SK-N-SH (cell line): ENCODE data around the gene UPK1A. TPM values are rescaled to one million over a fixed set of nuclear protein-coding genes. Genes with fewer than 3 reads are reported as not detected.
A peak's percentile ranks its signal among the peaks of the same experiment; 100 is the strongest.

Experiments
- CTCF ChIA-PET: fragments of 300-600, 350-600 bp; formaldehyde crosslinking; extraction: SDS; loops from one replicate; lab custom pipeline; 2021; lab: Yijun Ruan, JAX
- POLR2A ChIA-PET: fragments of 350-600 bp; sonication (Branson Sonifier 250); formaldehyde crosslinking; extraction: SDS; loops from one replicate; lab custom pipeline; 2020; ENCODE audit warnings: antibody characterized with exemption, inconsistent platforms; lab: Yijun Ruan, JAX
- DNase-seq: peaks from one replicate; pipeline ENCODE4 v3.0.0; 2012
- H2AFZ ChIP-seq: fragments of 200-600 bp; sonication (generic); 2 replicates; pipeline ENCODE4 v1.8.1; 2016; ENCODE audit warnings: antibody characterized with exemption, mild to moderate bottlenecking, low read depth
- H3F3A ChIP-seq: fragments of 200-600 bp; sonication (generic); replicated peaks from 2 replicates; pipeline ENCODE3; 2016; ENCODE audit warnings: antibody characterized with exemption, mild to moderate bottlenecking; ENCODE audit not compliant: insufficient read depth
- H3K27ac ChIP-seq, 2 experiments: fragments of 200-500 bp in 1 of 2; fragments of 200-600 bp in 1 of 2; sonication (Bioruptor generic) in 1 of 2; sonication (generic), shearing (Covaris generic) in 1 of 2; 2 replicates each; pipeline versions ENCODE4 v1.5.1 to v1.6.1; 2014 to 2016; ENCODE audit warnings: low read depth in 2 of 2, inconsistent platforms in 1 of 2, low read length in 1 of 2, mild to moderate bottlenecking in 1 of 2, mixed read lengths in 1 of 2
- H3K27me3 ChIP-seq: fragments of 200-600 bp; sonication (generic), shearing (Covaris generic); 2 replicates; pipeline ENCODE4 v1.6.1; 2016; ENCODE audit warnings: mixed run types; ENCODE audit not compliant: insufficient read depth
- H3K36me3 ChIP-seq, 2 experiments: fragments of 200-500 bp in 1 of 2; fragments of 200-600 bp in 1 of 2; sonication (Bioruptor generic) in 1 of 2; sonication (generic) in 1 of 2; replicated peaks in 1 of 2; 2 replicates each; pipeline versions ENCODE3 to v1.5.1; 2014 to 2016; ENCODE audit warnings: low read length in 1 of 2, mild to moderate bottlenecking in 1 of 2; ENCODE audit not compliant: insufficient read depth in 2 of 2, control insufficient read depth in 1 of 2
- H3K4me1 ChIP-seq, 2 experiments: fragments of 200-500 bp in 1 of 2; fragments of 200-600 bp in 1 of 2; sonication (Bioruptor generic) in 1 of 2; sonication (generic), shearing (Covaris generic) in 1 of 2; 2 replicates each; pipeline versions ENCODE4 v1.5.1 to v1.6.1; 2014 to 2016; ENCODE audit warnings: low read depth in 1 of 2, low read length in 1 of 2, mixed run types in 1 of 2; ENCODE audit not compliant: insufficient read depth in 2 of 2, control insufficient read depth in 1 of 2
- H3K4me2 ChIP-seq: fragments of 200-600 bp; sonication (generic), shearing (Covaris generic); 2 replicates; pipeline ENCODE4 v1.6.1; 2017; ENCODE audit warnings: mixed run types
- H3K4me3 ChIP-seq, 2 experiments: fragments of 200-500 bp in 1 of 2; fragments of 200-600 bp in 1 of 2; sonication (Bioruptor generic) in 1 of 2; sonication (generic), shearing (Covaris generic) in 1 of 2; 2 replicates each; pipeline versions ENCODE4 v1.5.1 to v1.8.1; 2014 to 2016; ENCODE audit warnings: low read depth in 2 of 2, inconsistent platforms in 1 of 2, low read length in 1 of 2, mild to moderate bottlenecking in 1 of 2, mixed read lengths in 1 of 2, moderate library complexity in 1 of 2
- H3K79me2 ChIP-seq: fragments of 200-600 bp; sonication (generic); 2 replicates; pipeline ENCODE4 v1.8.1; 2017; ENCODE audit warnings: mild to moderate bottlenecking; ENCODE audit not compliant: insufficient read depth
- H3K9ac ChIP-seq: fragments of 200-600 bp; sonication (generic); 2 replicates; pipeline ENCODE4 v1.6.1; 2017; ENCODE audit warnings: mixed run types
- H3K9me2 ChIP-seq: fragments of 200-600 bp; sonication (generic); 2 replicates; pipeline ENCODE4 v1.6.1; 2017; ENCODE audit warnings: mixed run types
- H3K9me3 ChIP-seq: fragments of 200-600 bp; sonication (generic); 2 replicates; pipeline ENCODE4 v1.6.1; 2017; ENCODE audit warnings: mixed run types, mild to moderate bottlenecking, moderate library complexity
- H4K20me1 ChIP-seq: fragments of 200-600 bp; sonication (generic); 2 replicates; pipeline ENCODE4 v1.6.1; 2017; ENCODE audit warnings: mild to moderate bottlenecking, mixed run types; ENCODE audit not compliant: insufficient read depth
- CTCF ChIP-seq: fragments of 200-600 bp; sonication (generic); IDR thresholded peaks from 2 replicates; pipeline ENCODE4 v1.6.1; 2017; ENCODE audit warnings: antibody characterized with exemption, mild to moderate bottlenecking, moderate library complexity
- ELF1 ChIP-seq: IDR thresholded peaks from 2 replicates; pipeline ENCODE4 v1.4.0; 2012
- EP300 ChIP-seq, 2 experiments: IDR thresholded peaks; 2 replicates each; pipeline versions ENCODE4 v1.4.0 to v1.6.1; 2012; ENCODE audit warnings: borderline replicate concordance in 1 of 2, low read depth in 1 of 2, low read length in 1 of 2
- EZH2phosphoT487 ChIP-seq: fragments of 200-600 bp; sonication (generic); IDR thresholded peaks from 2 replicates; pipeline ENCODE4 v1.6.1; 2017; ENCODE audit warnings: low read depth, mixed run types, mild to moderate bottlenecking, antibody characterized with exemption, moderate library complexity, borderline replicate concordance
- FOSL2 ChIP-seq: IDR thresholded peaks from 2 replicates; pipeline ENCODE4 v1.4.0; 2012; ENCODE audit warnings: low read depth, mild to moderate bottlenecking, moderate library complexity, borderline replicate concordance
- FOXJ3 ChIP-seq: sonication (generic); formaldehyde crosslinking; IDR thresholded peaks from 2 replicates; pipeline ENCODE4 v1.5.1; 2020; ENCODE audit warnings: mild to moderate bottlenecking, missing genetic modification reagents
- FOXM1 ChIP-seq: IDR thresholded peaks from 2 replicates; pipeline ENCODE4 v1.4.0; 2012; ENCODE audit warnings: low read depth, mild to moderate bottlenecking
- GATA2 ChIP-seq: sonication (generic); formaldehyde crosslinking; IDR thresholded peaks from 2 replicates; pipeline ENCODE4 v1.5.0; 2020; ENCODE audit warnings: mild to moderate bottlenecking, missing genetic modification reagents
- MEF2A ChIP-seq: IDR thresholded peaks from 2 replicates; pipeline ENCODE4 v1.4.0; 2012; ENCODE audit warnings: low read depth, borderline replicate concordance
- NRF1 ChIP-seq: IDR thresholded peaks from 2 replicates; pipeline ENCODE4 v1.6.1; 2012; ENCODE audit warnings: low read depth, mild to moderate bottlenecking, low read length
- PBX3 ChIP-seq: IDR thresholded peaks from 2 replicates; pipeline ENCODE4; 2012
- RFX5 ChIP-seq: IDR thresholded peaks from 2 replicates; pipeline ENCODE4 v1.6.1; 2012; ENCODE audit warnings: mild to moderate bottlenecking, improper control_type of control experiment, low read length
- RXRA ChIP-seq: IDR thresholded peaks from 2 replicates; pipeline ENCODE4 v1.4.0; 2012; ENCODE audit warnings: low read depth, mild to moderate bottlenecking, borderline replicate concordance
- SMC3 ChIP-seq: IDR thresholded peaks from 2 replicates; pipeline ENCODE4 v1.6.1; 2012; ENCODE audit warnings: low read depth, low read length, improper control_type of control experiment
- TAF1 ChIP-seq: IDR thresholded peaks from 2 replicates; pipeline ENCODE4 v1.6.1; 2012; ENCODE audit warnings: low read depth, mild to moderate bottlenecking, low read length, moderate library complexity, borderline replicate concordance
- USF1 ChIP-seq: IDR thresholded peaks from 2 replicates; pipeline ENCODE4 v1.4.0; 2012; ENCODE audit warnings: low read depth, borderline replicate concordance
- USF2 ChIP-seq: fragments of 150-350 bp; IDR thresholded peaks from 2 replicates; pipeline ENCODE4 v1.6.1; 2017; ENCODE audit warnings: antibody characterized with exemption, low read length, low read depth, borderline replicate concordance
- WGBS: methylation state at CpG from one replicate; pipeline ENCODE4 v1.1.6; 2017; ENCODE audit warnings: low lambda C conversion rate; 5-methylcytosine and 5-hydroxymethylcytosine counted together
- polyA plus RNA-seq, 3 experiments: library from polyadenylated mRNA; depleted of rRNA; stranded (reverse); fragments of >200 nt; gene quantifications; 2 replicates each; pipeline ENCODE4 v1.2.3, GENCODE V29; 2012

UPK1A gene
- polyA plus RNA-seq, 1 of the 3 experiments (the other 2 are of a cell fraction): 0.16 TPM

- DNase-seq: peak; percentile 9
- H3K9me2 ChIP-seq: no peaks in the 10 kb centered on the region
- peaks cover 0 to 5% of the 10 kb centered on the region in 2 experiments for H3K36me3 ChIP-seq
- no peak overlapping the region for H2AFZ ChIP-seq
- no peaks in the 10 kb centered on the region for H3K9me3 ChIP-seq
- 93% methylated on average over 7 of the region's 7 CpGs for WGBS
- no peak overlapping the region for H3K4me3 ChIP-seq
- H3K27ac ChIP-seq: no peak overlapping the region
- no peaks in the 10 kb centered on the region for H3K27me3 ChIP-seq
- CTCF ChIA-PET: interaction anchor here (1.2 to 1.3 kb wide), 2 partner anchors 18 to 24 kb away, joined by 3 read pairs; no protein-coding TSS in a partner anchor
- no peaks in the 10 kb centered on the region for H4K20me1 ChIP-seq
- H3K4me2 ChIP-seq: no peak overlapping the region
- H3K79me2 ChIP-seq: peaks cover under 1% of the 10 kb centered on the region; the same call in 1 of the 2 replicates
- H3F3A ChIP-seq: no peaks in the 10 kb centered on the region
- H3K9ac ChIP-seq: no peak overlapping the region
- no peaks in the 10 kb centered on the region for H3K4me1 ChIP-seq
- TF ChIP-seq FOXM1: no peak
- TF ChIP-seq CTCF: 0 out of 2 replicates have a peak, but pooled peaks have one; percentile 12
- TF ChIP-seq USF2: no peak
- TF ChIP-seq EP300 (IDR thresholded peaks at IDR 0.05; ENCODE audit: borderline replicate concordance in 1 of 2, low read depth in 1 of 2, low read length in 1 of 2): no peak
- no peak for TF ChIP-seq RFX5
- TF ChIP-seq RXRA: no peak
- POLR2A ChIA-PET: no interaction called here
These were observed 47.5 kb upstream of the UPK1A start for GRCh38 chr19:35618857-35619256.

- Histone ChIP-seq H3F3A (no peaks in the 10 kb centered on the region), H4K20me1 (no peaks in the 10 kb centered on the region), H3K9me2 (no peaks in the 10 kb centered on the region), H3K36me3 (peaks cover 0 to 5% of the 10 kb centered on the region in 2 experiments), H3K4me2 (no peak overlapping the region), H3K79me2 (no peaks in the 10 kb centered on the region), H2AFZ (no peak overlapping the region), H3K27me3 (no peaks in the 10 kb centered on the region), H3K27ac (no peak overlapping the region), H3K4me1 (no peaks in the 10 kb centered on the region), H3K4me3 (no peak overlapping the region), H3K9ac (no peak overlapping the region), H3K9me3 (no peaks in the 10 kb centered on the region)
- 97% methylated on average over 5 of the region's 12 CpGs for WGBS
- no peak for TF ChIP-seq EP300 (IDR thresholded peaks at IDR 0.05; ENCODE audit: borderline replicate concordance in 1 of 2, low read depth in 1 of 2, low read length in 1 of 2)
- no peak for TF ChIP-seq FOSL2
- TF ChIP-seq FOXJ3: no peak
- TF ChIP-seq NRF1: no peak
- no peak for TF ChIP-seq GATA2 (CRISPR knock-in tag)
- no peak for TF ChIP-seq SMC3
- no peak for TF ChIP-seq ELF1
- TF ChIP-seq MEF2A: no peak
- no peak for TF ChIP-seq RXRA
- no peak for TF ChIP-seq EZH2phosphoT487
- TF ChIP-seq PBX3: no peak
- TF ChIP-seq TAF1: no peak
- TF ChIP-seq USF1: no peak
- POLR2A ChIA-PET: no interaction called here
- no peak for DNase-seq
- CTCF ChIA-PET: interaction anchor here (1.3 kb wide), 1 partner anchor 18 kb away, joined by 3 read pairs; no protein-coding TSS in a partner anchor
These were observed 46.9 kb upstream of the UPK1A start for GRCh38 chr19:35619290-35619923.
